Measurements from ENCODE around the gene EXT2.

DNA sequence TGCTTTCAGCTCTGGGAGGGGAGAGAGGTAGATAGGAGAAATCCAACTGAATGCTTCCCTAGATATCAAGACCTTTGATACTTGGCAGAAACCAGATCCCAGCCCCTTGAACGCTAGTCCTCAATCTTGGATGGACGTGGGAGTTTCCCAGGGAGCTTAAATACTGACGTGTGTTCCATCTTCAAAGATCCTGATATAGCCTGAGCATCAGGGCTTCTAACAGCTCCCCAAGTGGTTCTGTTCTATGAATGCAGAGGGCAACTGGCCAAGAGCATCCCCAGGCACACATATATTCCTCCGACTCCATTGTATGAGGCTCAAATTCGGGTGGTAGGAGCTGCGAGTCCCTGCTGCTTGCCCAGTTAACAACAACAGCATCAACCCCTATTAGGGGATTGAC is 38.1 kb upstream of the EXT2 start:
- TF ChIP-seq ZNF263 (CRISPR knock-in tag; IDR thresholded peaks at IDR 0.05; ENCODE audit: low read depth): no peak
- TF ChIP-seq USF2 (CRISPR knock-in tag; IDR thresholded peaks at IDR 0.05): no peak
- TF ChIP-seq, protein P1, sequence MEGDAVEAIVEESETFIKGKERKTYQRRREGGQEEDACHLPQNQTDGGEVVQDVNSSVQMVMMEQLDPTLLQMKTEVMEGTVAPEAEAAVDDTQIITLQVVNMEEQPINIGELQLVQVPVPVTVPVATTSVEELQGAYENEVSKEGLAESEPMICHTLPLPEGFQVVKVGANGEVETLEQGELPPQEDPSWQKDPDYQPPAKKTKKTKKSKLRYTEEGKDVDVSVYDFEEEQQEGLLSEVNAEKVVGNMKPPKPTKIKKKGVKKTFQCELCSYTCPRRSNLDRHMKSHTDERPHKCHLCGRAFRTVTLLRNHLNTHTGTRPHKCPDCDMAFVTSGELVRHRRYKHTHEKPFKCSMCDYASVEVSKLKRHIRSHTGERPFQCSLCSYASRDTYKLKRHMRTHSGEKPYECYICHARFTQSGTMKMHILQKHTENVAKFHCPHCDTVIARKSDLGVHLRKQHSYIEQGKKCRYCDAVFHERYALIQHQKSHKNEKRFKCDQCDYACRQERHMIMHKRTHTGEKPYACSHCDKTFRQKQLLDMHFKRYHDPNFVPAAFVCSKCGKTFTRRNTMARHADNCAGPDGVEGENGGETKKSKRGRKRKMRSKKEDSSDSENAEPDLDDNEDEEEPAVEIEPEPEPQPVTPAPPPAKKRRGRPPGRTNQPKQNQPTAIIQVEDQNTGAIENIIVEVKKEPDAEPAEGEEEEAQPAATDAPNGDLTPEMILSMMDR (IDR thresholded peaks at IDR 0.05): no peak
- no peak for TF ChIP-seq ZNF121 (CRISPR knock-in tag; IDR thresholded peaks at IDR 0.05)
- no peak for TF ChIP-seq ZNF512 (CRISPR knock-in tag; IDR thresholded peaks at IDR 0.05; ENCODE audit: borderline replicate concordance)
- TF ChIP-seq ATF3 (CRISPR knock-in tag; conservative IDR thresholded peaks at IDR 0.05): no peak

All from WTC11 (cell line).